Testis (tissue), 3 donors: ENCODE results near the gene NKX6-2. TPM values are rescaled to one million over a fixed set of nuclear protein-coding genes. Genes with fewer than 3 reads are reported as not detected.
A peak's percentile ranks its signal among the peaks of the same experiment; 100 is the strongest.

Experiments
- DNase-seq: peaks from one replicate; pipeline ENCODE4 v3.0.0-alpha.2; 2019
- H3K27ac ChIP-seq, 2 donors: fragments of 200-600 bp; sonication (generic); one replicate each; pipeline ENCODE4 v1.5.1; 2019
- H3K27me3 ChIP-seq: fragments of 200-600 bp; sonication (generic); one replicate; pipeline ENCODE4 v1.5.1; 2019
- H3K36me3 ChIP-seq: fragments of 200-600 bp; sonication (generic); one replicate; pipeline ENCODE4 v1.5.1; 2017; ENCODE audit warnings: low read depth; ENCODE audit errors: missing control alignments
- H3K4me1 ChIP-seq: fragments of 200-600 bp; sonication (generic); one replicate; pipeline ENCODE4 v1.5.1; 2019
- H3K4me3 ChIP-seq, 2 donors: fragments of 200-600 bp; sonication (generic); one replicate each; pipeline ENCODE4 v1.5.1; 2017 to 2019
- H3K9me3 ChIP-seq: fragments of 200-600 bp; sonication (generic); one replicate; pipeline ENCODE4 v1.5.1; 2017
- POLR2A ChIP-seq: fragments of 450-650 bp; IDR thresholded peaks from one replicate; pipeline ENCODE4 v1.6.1; 2017; ENCODE audit warnings: antibody characterized with exemption, mild to moderate bottlenecking, moderate library complexity
- WGBS, 2 donors: methylation state at CpG; one replicate each; pipeline ENCODE4 v1.1.5; 2018; 5-methylcytosine and 5-hydroxymethylcytosine counted together
- intact Hi-C: fragments of 100-400 bp; cut with DNase I; formaldehyde crosslinking; loops from one replicate; pipeline ENCODE4 v1.15.1; 2023; ENCODE audit warnings: low total_unique reads
- polyA plus RNA-seq: library from polyadenylated mRNA; stranded (reverse); fragments of 350-450 nt; fragmentation: Illumina TruSeq; extraction: RNeasy Lipid Tissue Mini Kit (QIAGEN cat#74804); gene quantifications from one replicate; pipeline ENCODE4 v1.2.3, GENCODE V29; 2014; ENCODE audit warnings: low read depth, low replicate concordance; ENCODE audit not compliant: insufficient read depth
- total RNA-seq, 2 donors: library from RNA; depleted of rRNA; stranded (reverse); fragments of >200 nt; gene quantifications; one replicate each; pipeline ENCODE4 v1.2.3, GENCODE V29; 2016
- TF ChIP-seq, protein P1 (sequence below), 3 experiments: fragments of 450-650 bp in 2 of 3; fragments of 200-600 bp in 1 of 3; sonication (generic) in 1 of 3; IDR thresholded peaks; one replicate each; pipeline ENCODE4 v1.5.1; 2016 to 2019; ENCODE audit warnings: antibody characterized with exemption in 3 of 3, mild to moderate bottlenecking in 2 of 3, moderate library complexity in 1 of 3

NKX6-2 gene
- total and polyA plus RNA-seq, 3 donors from 2014 or later = 2.0 to 20.1 (median 8.9) TPM

GRCh38 chr10:132754071-132754470 lies 31.9 kb downstream of the NKX6-2 start:
- WGBS, 2 donors = 82 to 98% methylated on average over 11 to 18 of the region's 18 CpGs
- DNase-seq = no peak
- H3K4me3 ChIP-seq = no peak overlapping the region
- no peaks in the 10 kb centered on the region for H3K4me1 ChIP-seq
- no peaks in the 10 kb centered on the region for H3K36me3 ChIP-seq
- H3K27me3 ChIP-seq = no peaks in the 10 kb centered on the region
- no peak for TF ChIP-seq POLR2A
- TF ChIP-seq, protein P1, sequence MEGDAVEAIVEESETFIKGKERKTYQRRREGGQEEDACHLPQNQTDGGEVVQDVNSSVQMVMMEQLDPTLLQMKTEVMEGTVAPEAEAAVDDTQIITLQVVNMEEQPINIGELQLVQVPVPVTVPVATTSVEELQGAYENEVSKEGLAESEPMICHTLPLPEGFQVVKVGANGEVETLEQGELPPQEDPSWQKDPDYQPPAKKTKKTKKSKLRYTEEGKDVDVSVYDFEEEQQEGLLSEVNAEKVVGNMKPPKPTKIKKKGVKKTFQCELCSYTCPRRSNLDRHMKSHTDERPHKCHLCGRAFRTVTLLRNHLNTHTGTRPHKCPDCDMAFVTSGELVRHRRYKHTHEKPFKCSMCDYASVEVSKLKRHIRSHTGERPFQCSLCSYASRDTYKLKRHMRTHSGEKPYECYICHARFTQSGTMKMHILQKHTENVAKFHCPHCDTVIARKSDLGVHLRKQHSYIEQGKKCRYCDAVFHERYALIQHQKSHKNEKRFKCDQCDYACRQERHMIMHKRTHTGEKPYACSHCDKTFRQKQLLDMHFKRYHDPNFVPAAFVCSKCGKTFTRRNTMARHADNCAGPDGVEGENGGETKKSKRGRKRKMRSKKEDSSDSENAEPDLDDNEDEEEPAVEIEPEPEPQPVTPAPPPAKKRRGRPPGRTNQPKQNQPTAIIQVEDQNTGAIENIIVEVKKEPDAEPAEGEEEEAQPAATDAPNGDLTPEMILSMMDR (IDR thresholded peaks at IDR 0.05) = no peak
- H3K27ac ChIP-seq = no peak overlapping the region
- H3K9me3 ChIP-seq = no peaks in the 10 kb centered on the region
- intact Hi-C loops = no loop called here

DNA sequence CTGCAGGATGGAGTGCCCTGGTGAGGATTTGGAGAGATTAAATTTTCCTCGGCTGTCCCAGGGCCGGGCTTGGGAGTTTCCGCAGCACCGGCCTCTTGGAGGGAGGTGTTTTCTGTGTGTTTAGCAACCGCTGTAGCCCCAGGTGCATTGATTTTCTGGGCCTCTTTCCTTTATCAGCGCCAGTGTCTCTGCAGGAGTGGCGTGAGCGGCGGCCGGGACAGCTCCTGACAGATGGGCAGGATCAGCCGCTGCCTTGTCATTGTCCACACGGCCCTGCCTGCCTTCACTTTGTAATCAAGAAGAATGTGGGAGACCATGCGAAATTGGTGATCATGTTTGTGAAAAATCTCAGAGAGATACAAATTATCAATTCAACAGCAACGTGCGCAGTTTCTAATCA lies 32.4 kb downstream of the NKX6-2 start:
- peak; percentile 54 for DNase-seq
- TF ChIP-seq POLR2A = no peak
- TF ChIP-seq, protein P1 (IDR thresholded peaks at IDR 0.05) = no peak
- Histone ChIP-seq H3K27me3 (no peaks in the 10 kb centered on the region), H3K4me1 (no peaks in the 10 kb centered on the region), H3K36me3 (no peaks in the 10 kb centered on the region), H3K4me3 (no peak overlapping the region), H3K27ac (no peak overlapping the region), H3K9me3 (no peaks in the 10 kb centered on the region)
- intact Hi-C loops = no loop called here
- WGBS, 2 donors = 59 to 76% methylated on average over 14 to 15 of the region's 15 CpGs

DNA sequence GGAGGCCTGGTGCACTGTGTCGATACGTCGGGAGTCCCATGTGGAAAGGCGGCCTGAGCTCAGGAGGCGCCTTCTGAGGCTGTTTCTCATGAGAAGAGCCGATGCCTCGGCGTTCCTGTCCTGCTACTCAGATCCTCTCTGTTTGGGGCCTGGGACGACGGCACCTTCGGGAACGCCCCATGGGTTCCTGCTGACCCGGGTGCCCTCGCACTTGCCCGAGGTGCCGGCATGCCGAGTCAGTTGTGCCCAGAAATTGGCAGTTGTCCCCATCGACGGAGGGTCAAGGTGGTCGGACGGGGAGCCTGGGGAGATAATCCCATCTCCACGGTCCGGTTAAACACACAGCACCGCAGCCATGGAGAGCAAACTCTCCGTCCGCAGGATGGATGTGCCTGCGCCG lies 33.0 kb downstream of the NKX6-2 start:
- 94 to 96% methylated on average over 28 of the region's 28 CpGs for WGBS, 2 donors
- TF ChIP-seq POLR2A = no peak
- TF ChIP-seq, protein P1 (IDR thresholded peaks at IDR 0.05) = no peak
- DNase-seq = no peak
- intact Hi-C loops = no loop called here
- no peaks in the 10 kb centered on the region for H3K27me3 ChIP-seq
- no peak overlapping the region for H3K27ac ChIP-seq
- H3K4me3 ChIP-seq = no peak overlapping the region
- no peaks in the 10 kb centered on the region for H3K9me3 ChIP-seq
- H3K36me3 ChIP-seq = no peaks in the 10 kb centered on the region
- H3K4me1 ChIP-seq = no peaks in the 10 kb centered on the region

DNA sequence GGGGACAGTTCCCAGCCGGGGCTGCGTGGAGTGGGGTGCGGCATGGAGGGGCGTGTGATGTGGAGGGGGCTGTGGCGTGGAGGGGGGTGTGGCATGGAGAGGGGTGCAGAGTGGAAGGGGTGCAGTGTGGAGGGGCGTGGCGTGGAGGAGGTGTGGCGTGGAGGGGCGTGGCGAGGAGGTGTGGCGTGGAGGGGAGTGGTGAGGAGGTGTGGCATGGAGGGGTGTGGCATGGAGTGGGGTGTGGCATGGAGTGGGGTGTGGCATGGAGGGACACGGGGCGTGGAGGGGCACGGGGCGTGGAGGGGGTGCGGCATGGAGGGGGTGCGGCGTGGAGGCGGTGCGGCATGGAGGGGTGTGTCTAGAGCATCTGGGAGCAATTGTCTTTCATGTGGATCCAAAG lies 33.6 kb downstream of the NKX6-2 start:
- WGBS, 2 donors = 94 to 95% methylated on average over 20 of the region's 20 CpGs
- Histone ChIP-seq H3K4me3 (no peak overlapping the region), H3K27me3 (no peaks in the 10 kb centered on the region), H3K36me3 (no peaks in the 10 kb centered on the region), H3K27ac (no peak overlapping the region), H3K9me3 (no peaks in the 10 kb centered on the region), H3K4me1 (no peaks in the 10 kb centered on the region)
- no peak for TF ChIP-seq POLR2A
- TF ChIP-seq, protein P1 (IDR thresholded peaks at IDR 0.05) = no peak
- intact Hi-C loops = no loop called here
- DNase-seq = no peak

GRCh38 chr10:132750936-132751335 lies 35.0 kb downstream of the NKX6-2 start:
- TF ChIP-seq, protein P1 (IDR thresholded peaks at IDR 0.05) = no peak
- TF ChIP-seq POLR2A = no peak
- Histone ChIP-seq H3K36me3 (no peaks in the 10 kb centered on the region), H3K27me3 (no peaks in the 10 kb centered on the region), H3K4me3 (no peak overlapping the region), H3K4me1 (no peaks in the 10 kb centered on the region), H3K9me3 (no peaks in the 10 kb centered on the region), H3K27ac (no peak overlapping the region)
- 93 to 94% methylated on average over 5 to 14 of the region's 14 CpGs for WGBS, 2 donors
- intact Hi-C loops = no loop called here
- no peak for DNase-seq
